GOT3 (cell line): ENCODE results near the gene CMIP.

Experiments used
- DNase-seq: peaks from one replicate; lab custom pipeline; 2025; ENCODE audit warnings: mixed read lengths; lab: John Stamatoyannopoulos, UW

CMIP gene

DNA sequence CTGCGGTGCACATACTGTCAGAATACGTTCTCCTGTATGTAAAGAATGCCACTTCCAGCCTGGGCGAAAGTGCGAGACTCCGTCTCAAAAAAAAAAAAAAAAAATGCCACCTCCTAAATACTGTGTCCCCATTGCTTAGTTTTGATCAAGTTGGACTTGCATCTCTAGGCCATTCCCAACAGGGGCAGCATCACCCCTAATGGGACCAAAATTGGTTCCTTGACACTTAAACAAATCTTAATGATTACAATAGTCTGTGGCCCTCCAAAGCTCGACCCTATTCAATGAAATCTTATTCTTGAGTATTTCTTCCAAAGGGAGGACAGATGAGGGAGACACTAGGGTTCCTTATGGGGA is 179.8 kb downstream of the CMIP start:
- DNase-seq = no peak

DNA sequence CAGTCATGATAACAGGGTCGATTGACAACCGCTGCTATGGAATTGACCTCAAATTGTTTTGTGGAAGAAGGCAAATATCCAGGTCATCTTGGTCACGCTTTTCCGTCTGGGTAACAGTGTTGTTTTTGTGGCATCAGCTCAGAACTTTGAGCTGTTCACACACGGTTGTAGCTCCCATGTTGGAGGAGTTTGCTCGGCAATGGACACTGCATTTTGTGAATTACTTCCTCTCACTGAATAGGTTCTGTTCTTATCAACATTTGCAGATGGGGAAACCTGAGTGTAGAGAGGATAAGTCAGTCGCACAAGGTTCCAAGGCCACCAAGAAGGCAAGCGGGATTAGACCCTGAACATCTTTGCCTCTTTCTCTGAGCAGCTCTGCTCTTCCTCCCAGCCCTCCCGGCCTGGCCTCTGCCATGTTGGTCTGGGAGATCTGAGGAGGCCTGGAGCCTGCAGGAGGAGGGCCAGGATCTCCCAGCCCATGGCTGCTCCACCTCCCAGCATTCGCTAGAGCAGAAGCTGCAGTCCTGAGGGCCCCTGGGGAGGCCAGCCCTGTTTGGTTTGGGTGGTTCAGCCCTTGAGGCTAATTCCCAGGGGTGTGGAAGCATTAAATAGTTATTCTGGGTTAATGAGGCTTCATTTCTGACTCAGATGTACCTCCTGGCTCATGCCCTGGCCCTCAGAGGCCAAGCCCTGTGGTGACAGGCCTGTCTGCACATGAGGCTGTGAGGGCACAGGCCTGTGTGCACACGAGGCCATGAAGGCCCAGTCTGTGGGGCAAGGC is 180.3 kb downstream of the CMIP start:
- no peak for DNase-seq

GRCh38 chr16:81625544-81626153 is 181.0 kb downstream of the CMIP start:
- DNase-seq = no peak

DNA sequence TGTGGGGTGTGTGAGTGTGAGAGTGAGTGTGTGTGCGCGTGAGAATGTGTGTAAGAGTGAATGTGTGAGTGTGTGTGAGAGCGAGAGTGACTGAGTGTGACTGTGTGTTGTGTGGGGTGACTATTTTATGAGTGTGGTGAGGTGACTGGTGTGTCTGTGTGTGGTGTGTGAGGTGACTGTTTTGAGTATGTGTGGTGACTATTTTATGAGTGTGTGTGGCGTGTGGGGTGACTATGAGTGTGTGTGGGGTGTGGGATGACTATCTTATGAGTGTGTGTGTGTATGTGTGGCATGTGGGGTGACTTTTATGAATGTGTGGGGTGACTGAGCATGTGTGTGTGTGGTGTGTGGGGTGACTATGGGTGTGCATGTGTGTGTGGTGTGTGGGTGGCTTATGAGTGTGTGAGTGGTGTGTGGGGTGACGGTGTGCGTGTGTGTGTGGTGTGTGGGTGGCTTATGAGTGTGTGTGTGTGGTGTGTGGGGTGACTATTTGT is 181.6 kb downstream of the CMIP start:
- DNase-seq = no peak

DNA sequence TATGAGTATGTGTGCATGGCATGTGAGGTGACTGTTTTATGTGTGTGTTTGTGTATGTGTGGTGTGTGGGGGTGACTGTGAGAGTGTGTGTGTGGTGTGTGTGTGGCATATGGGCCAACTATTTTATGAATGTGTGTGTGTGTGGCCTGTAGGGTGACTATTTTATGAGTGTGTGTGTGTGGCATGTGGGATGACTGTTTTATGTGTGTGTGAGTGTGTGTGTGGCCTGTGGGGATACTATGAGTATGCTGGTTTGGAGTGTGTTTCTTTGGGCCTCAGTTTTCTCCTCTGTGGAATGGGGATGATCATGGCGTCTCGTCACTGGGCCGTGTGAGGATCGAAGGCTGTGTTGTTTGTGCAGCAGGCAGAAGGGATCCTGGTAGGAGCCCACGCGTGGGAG is 182.4 kb downstream of the CMIP start:
- no peak for DNase-seq

GRCh38 chr16:81627729-81628244 is 183.2 kb downstream of the CMIP start:
- no peak for DNase-seq

DNA sequence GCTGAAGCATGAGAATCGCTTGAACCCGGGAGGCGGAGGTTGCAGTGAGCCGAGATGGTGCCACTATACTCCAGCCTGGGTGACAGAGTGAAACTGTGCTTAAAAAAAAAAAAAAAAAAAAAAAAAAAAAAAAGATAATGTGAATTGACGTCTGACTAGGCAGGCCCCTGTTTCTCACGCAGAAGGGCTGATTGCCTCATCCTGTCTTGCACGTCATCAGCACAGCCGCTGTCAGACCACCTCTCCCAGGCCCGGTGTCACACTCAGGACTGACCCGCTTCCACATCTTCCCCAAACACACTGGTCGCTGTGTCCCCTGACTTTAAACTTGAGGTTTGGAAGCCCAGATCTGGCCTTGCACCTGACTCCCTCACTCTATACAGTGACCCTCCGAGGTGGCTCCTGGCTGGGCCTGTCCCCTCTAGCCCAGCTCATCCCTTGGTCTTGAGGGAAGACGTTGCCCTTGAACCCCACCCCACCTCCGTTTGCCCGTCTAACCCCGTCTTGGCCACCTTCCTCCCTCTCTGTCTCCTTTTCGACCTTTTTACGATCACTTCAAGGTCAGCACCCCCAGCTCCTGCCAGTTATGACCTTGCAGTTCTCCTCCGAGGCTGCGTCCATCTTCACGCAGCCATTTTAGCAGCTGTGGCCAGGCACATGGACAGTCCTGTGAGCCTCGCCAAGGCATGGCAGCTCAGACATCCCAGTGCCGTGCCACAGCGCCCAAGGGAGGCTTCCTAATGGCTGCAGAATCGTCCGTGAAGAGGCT is 184.6 kb downstream of the CMIP start:
- no peak for DNase-seq

DNA sequence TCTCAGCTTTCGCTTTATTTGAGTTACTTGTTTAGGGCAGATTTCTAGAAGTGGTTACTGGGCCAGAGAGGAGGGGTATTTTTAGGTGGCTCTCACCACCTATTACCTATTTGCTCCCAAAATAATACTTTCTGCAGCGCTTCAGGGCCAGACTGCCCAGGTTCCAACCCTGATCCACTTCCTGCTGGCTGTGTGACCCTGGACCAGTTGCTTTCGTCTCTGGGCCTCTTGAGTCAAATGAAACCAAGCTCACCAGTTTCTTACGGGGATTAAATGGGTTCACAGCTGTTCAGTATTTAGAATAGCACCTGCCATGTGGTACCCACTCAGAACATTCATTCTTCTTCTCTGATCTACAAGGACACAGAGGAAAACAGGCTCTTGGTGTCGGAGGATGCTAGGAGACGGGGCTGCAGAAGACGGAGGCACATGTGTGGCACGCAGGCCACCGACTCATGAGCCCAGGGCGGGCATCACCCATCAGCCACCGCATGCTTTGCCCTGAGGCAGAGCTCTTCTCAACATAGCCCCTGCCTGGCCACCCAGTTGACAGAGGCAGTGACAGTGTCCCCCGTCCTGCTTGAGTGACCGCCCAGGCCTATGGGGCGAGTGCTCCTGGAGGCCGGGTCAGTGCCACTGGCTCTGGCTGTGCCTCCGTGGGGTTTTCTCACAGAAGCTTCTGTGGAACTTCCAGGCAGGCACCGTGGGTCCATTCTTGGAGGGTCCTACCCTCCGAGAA is 185.5 kb downstream of the CMIP start:
- no peak for DNase-seq

DNA sequence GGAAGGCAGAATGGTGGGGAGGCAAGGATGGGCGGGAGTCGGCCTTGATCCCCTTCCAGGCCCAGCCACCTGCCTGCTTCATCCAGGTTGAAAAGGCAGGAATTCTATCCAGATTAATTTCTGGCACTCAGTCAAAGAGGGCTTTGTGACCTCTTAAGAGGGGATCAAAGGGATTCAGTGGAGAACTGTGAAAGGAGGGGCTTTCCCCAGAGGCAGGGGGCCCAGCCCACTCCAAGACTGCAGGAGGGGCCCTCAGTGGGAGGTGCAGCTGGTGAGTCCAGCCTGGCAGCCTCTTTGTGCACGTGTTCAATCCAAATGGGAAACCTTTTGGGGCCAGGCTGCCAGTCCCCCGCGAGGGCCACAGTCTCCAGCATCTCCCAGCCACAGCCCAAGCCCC is 186.0 kb downstream of the CMIP start:
- no peak for DNase-seq

DNA sequence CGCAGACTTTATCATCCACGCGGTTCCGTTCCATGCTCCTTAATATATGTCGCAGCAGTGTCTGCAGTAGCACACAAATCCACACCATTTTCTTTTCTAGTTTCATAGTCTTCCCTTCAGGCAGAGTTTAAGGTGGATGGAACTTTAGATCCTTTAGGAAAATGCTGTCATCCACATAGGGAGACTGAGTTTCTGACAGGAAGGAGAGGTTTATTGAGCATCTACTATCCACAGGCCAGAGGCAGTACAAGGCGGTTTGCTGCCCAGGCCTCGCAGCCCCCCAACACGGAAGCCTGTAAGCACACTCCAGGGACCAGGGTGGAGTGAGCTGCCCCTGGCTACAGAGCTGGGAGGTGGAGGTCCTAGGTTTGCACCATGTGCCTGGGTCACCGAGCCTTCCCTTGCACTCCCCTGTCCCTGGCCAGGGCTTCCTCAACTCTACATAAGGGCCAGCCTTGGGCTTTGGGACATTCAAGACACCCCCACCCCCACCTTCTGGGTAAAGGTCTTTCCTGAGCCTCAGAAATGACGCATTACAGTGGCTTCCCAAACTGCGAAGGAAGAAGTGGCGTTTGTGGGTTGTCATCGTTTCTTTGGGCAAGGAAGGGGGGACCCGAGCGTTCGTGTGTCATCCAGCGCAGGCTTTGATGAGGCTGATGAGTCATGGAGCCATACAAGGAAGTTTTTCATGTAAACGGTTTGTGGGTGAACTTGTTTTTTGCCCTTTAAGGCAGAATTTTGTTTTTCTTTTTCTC is 188.0 kb downstream of the CMIP start:
- no peak for DNase-seq

- no peak for DNase-seq
Measured at GRCh38 chr16:81633147-81633619, 188.6 kb downstream of the CMIP start.

GRCh38 chr16:81633680-81634379 is 189.2 kb downstream of the CMIP start:
- no peak for DNase-seq

- no peak for DNase-seq
Measured at GRCh38 chr16:81634380-81635062, 189.9 kb downstream of the CMIP start.

DNA sequence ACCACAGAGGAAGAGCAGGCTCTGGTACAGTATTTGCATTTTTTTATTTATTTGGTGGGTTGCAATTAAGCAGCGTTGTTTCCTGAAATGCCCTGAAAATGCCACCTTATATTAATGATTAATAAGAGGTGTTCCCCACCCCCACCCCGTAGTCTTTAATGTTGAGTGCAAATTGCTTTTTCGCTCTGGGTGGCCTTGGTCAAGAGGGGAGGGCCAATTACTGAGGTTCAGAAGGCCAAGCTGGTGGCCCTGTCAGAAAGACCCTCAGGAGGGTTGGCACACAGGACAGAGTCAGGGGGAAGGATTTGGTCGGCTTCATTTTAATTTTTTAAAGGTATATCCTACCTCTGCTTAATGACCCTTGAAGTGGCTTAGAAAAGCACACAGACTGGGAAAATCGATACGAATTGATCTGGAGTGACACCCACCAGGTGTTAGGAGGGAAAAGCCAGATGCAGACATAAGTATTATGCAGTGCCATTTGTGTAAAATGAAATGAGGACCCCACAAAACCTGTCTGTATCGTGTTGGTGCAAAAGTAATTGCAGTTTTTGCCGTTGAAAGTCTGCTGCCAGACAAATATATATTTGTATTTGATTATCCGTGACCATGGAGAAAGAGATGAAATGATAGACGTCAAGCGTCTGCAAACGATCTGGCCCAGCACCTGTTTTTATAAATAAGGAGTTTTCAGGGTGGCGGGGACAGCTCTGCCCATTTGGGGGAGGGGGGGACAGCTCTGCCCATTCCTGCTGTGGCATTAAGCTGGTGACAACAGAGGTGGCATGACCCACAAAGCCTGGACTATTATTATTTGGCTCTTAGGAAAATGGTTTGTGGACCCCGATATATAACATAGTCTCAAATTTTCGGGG is 190.7 kb downstream of the CMIP start:
- no peak for DNase-seq

DNA sequence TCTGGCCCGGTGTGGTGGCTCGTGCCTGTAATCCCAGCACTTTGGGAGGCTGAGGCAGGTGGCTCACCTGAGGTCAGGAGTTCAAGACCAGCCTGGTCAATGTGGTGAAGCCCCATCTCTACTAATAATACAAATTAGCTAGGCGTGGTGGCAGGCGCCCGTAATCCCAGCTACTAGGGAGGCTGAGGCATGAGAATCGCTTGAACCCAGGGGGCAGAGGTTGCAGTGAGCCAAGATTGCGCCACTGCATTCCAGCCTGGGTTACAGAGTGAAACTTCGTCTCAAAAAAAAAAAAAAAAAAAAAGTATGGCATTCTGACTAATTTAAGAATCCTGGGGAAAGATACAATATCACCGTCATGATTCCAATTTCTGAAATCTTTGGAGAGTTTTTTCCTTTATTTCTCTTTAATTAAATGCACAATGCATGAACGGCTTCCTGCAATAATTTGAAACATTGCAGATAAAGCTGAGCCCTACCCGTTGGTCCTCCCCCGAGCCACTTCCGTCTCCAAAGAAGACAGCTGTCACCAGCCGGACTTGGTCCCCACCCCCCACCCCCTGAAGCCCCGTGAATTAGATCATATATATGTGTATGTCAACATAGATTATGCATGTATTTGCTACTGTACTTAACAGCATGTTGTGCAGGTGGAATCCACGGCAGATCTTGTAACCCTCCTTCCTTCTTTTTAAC is 191.8 kb downstream of the CMIP start:
- no peak for DNase-seq

DNA sequence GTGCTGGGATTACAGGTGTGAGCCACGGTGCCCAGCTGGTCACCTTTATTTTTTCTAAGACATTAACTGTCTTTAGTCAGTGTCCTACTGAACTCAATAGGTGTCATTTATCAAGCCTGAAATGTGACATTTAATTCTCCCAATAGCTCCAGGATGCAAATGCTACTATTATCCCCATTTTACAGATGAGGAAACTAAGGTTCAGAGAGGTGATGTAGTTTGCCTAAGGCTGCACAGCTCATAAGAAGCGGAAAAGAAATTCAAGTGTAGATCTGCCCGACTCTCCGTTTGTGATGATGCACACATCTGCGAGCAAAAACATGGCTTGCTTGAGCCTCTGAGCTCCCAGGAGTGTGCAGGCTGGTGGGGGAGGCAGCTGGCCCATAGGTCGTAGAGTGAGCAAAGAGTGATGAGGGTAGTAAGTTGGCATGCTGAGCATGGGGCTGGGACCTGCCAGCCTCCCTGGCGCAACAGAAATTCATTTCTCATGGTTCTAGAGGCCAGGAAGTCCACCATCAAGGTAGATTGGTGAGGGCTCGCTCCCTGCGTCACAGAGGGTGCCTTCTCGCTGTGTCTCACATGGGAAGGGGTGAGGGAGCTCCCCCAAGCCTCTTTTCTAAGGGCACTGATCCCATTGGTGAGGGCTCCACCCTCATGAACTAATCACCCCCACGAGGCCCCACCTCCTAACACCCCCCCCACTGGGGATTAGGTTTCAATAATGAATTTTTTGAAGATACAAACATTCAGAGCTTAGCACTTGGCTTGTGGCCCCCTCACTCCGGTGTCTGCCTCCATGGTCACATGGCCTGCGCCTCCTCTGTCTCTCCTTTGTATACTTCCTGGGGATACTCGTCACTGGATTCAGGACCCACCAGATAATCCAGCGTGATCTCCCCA is 193.0 kb downstream of the CMIP start:
- no peak for DNase-seq

GRCh38 chr16:81638286-81638945 is 193.8 kb downstream of the CMIP start:
- no peak for DNase-seq
